ENCODE results near the gene STRADA.
"Not testable (repeated sequence)": the region's sequence is repeated elsewhere in the genome, so short reads cannot be mapped to it uniquely, and the experiment has no call there.

The STRADA gene

GRCh38 chr17:63751806-63752205 lies 10.2 kb upstream of the STRADA start:
- Histone ChIP-seq H3K36me3 (ENCODE audit: control insufficient read depth, insufficient read depth, low read length) (no peaks in the 10 kb centered on the region), H3K4me1 (no peaks in the 10 kb centered on the region), H2AFZ (no peak overlapping the region), H3K4me2 (ENCODE audit: low read length) (no peak overlapping the region), H3K9me3 (ENCODE audit: control insufficient read depth, low read length) (no peaks in the 10 kb centered on the region), H3K79me2 (peaks cover 6% of the 10 kb centered on the region), H3K4me3 (ENCODE audit: low read depth, low read length) (no peak overlapping the region), H3K9ac (no peak overlapping the region), H3K27ac (no peak overlapping the region), H3K27me3 (ENCODE audit: control insufficient read depth, insufficient read depth, low read length) (no peaks in the 10 kb centered on the region)
- no peak for TF ChIP-seq CTCF (IDR thresholded peaks at IDR 0.05)

GRCh38 chr17:63741143-63741407 lies 524 bp downstream of the STRADA start:
- H3K4me2 ChIP-seq (ENCODE audit: low read length): peak overlapping the region; percentile 90

GRCh38 chr17:63740464-63741142 lies 996 bp downstream of the STRADA start:
- no peak for TF ChIP-seq CTCF (IDR thresholded peaks at IDR 0.05)
- Histone ChIP-seq H3K27me3 (ENCODE audit: control insufficient read depth, insufficient read depth, low read length) (no peaks in the 10 kb centered on the region), H3K4me3 (ENCODE audit: low read depth, low read length) (peak overlapping the region; percentile 94), H2AFZ (peak overlapping the region; percentile 92), H3K27ac (peak overlapping the region; percentile 91), H3K36me3 (ENCODE audit: control insufficient read depth, insufficient read depth, low read length) (no peaks in the 10 kb centered on the region), H3K9me3 (ENCODE audit: control insufficient read depth, low read length) (no peaks in the 10 kb centered on the region), H3K4me2 (ENCODE audit: low read length) (peak overlapping the region; percentile 90), H3K79me2 (peaks cover 15% of the 10 kb centered on the region), H3K4me1 (peaks cover 2% of the 10 kb centered on the region), H3K9ac (peak overlapping the region; percentile 57)

More at GRCh38 chr17:63741143-63741407, 524 bp downstream of the STRADA start:
- Histone ChIP-seq H3K4me1 (peaks cover 2% of the 10 kb centered on the region), H3K79me2 (peaks cover 11% of the 10 kb centered on the region), H3K9ac (peak overlapping the region; percentile 57), H3K27me3 (ENCODE audit: control insufficient read depth, insufficient read depth, low read length) (no peaks in the 10 kb centered on the region), H3K4me3 (ENCODE audit: low read depth, low read length) (peak overlapping the region; percentile 94), H3K27ac (peak overlapping the region; percentile 91), H3K9me3 (ENCODE audit: control insufficient read depth, low read length) (no peaks in the 10 kb centered on the region), H3K36me3 (ENCODE audit: control insufficient read depth, insufficient read depth, low read length) (no peaks in the 10 kb centered on the region), H2AFZ (peak overlapping the region; percentile 92)
- TF ChIP-seq CTCF (IDR thresholded peaks at IDR 0.05): no peak

- no peaks in the 10 kb centered on the region for H3K27me3 ChIP-seq (ENCODE audit: control insufficient read depth, insufficient read depth, low read length)
- H3K4me3 ChIP-seq (ENCODE audit: low read depth, low read length): no peak overlapping the region
- H3K36me3 ChIP-seq (ENCODE audit: control insufficient read depth, insufficient read depth, low read length): no peaks in the 10 kb centered on the region
- no peaks in the 10 kb centered on the region for H3K9me3 ChIP-seq (ENCODE audit: control insufficient read depth, low read length)
- H3K4me2 ChIP-seq (ENCODE audit: low read length): no peak overlapping the region
- H2AFZ ChIP-seq: no peak overlapping the region
- peaks cover 17% of the 10 kb centered on the region for H3K79me2 ChIP-seq
- H3K27ac ChIP-seq: no peak overlapping the region
- H3K4me1 ChIP-seq: no peaks in the 10 kb centered on the region
- TF ChIP-seq CTCF (IDR thresholded peaks at IDR 0.05): no peak
- H3K9ac ChIP-seq: no peak overlapping the region
These were observed 5.9 kb downstream of the STRADA start for GRCh38 chr17:63735691-63736090.

GRCh38 chr17:63722403-63722802 lies 19.2 kb downstream of the STRADA start:
- no peaks in the 10 kb centered on the region for H3K79me2 ChIP-seq
- H3K4me3 ChIP-seq (ENCODE audit: low read depth, low read length): no peak overlapping the region
- no peaks in the 10 kb centered on the region for H3K9me3 ChIP-seq (ENCODE audit: control insufficient read depth, low read length)
- H3K9ac ChIP-seq: no peak overlapping the region
- H3K4me1 ChIP-seq: no peaks in the 10 kb centered on the region
- no peak for TF ChIP-seq CTCF (IDR thresholded peaks at IDR 0.05)
- no peaks in the 10 kb centered on the region for H3K27me3 ChIP-seq (ENCODE audit: control insufficient read depth, insufficient read depth, low read length)
- no peaks in the 10 kb centered on the region for H3K36me3 ChIP-seq (ENCODE audit: control insufficient read depth, insufficient read depth, low read length)
- no peak overlapping the region for H3K27ac ChIP-seq
- H2AFZ ChIP-seq: no peak overlapping the region
- no peak overlapping the region for H3K4me2 ChIP-seq (ENCODE audit: low read length)

GRCh38 chr17:63720194-63720593 lies 21.4 kb downstream of the STRADA start:
- H2AFZ ChIP-seq; H3K36me3 ChIP-seq (ENCODE audit: control insufficient read depth, insufficient read depth, low read length); H3K27ac ChIP-seq; H3K9ac ChIP-seq; H3K4me3 ChIP-seq (ENCODE audit: low read depth, low read length); H3K4me2 ChIP-seq (ENCODE audit: low read length); H3K4me1 ChIP-seq; H3K79me2 ChIP-seq; H3K9me3 ChIP-seq (ENCODE audit: control insufficient read depth, low read length); H3K27me3 ChIP-seq (ENCODE audit: control insufficient read depth, insufficient read depth, low read length): not testable (repeated sequence)

All from parathyroid adenoma (tissue), 2 donors.